Adrenal gland (tissue), 12 donors: Measurements from ENCODE around the gene SIRT6. TPM values are rescaled to one million over a fixed set of nuclear protein-coding genes. Genes with fewer than 3 reads are reported as not detected.

Experiments
- DNase-seq, 7 donors: peaks; one replicate each; pipeline ENCODE4 v3.0.0-alpha.2; 2019 to 2020
- H3K27ac ChIP-seq, 5 donors: fragments of 200-600 bp; sonication (generic) in 4 of 5; 1 replicate in 3 of 5; 2 replicates in 2 of 5; pipeline versions ENCODE4 v1.5.1 to v1.8.0; 2016 to 2020; ENCODE audit warnings: mild to moderate bottlenecking in 1 of 5
- H3K27me3 ChIP-seq: fragments of 200-600 bp; 2 replicates; pipeline ENCODE4 v1.8.0; 2021
- H3K36me3 ChIP-seq, 2 donors: fragments of 200-600 bp; replicated peaks in 1 of 2; 1 replicate in 1 of 2; 2 replicates in 1 of 2; pipeline versions ENCODE4 v1.5.1 to v1.8.0; 2018 to 2022
- H3K4me1 ChIP-seq, 2 donors: fragments of 200-600 bp; replicated peaks in 1 of 2; 1 replicate in 1 of 2; 2 replicates in 1 of 2; pipeline versions ENCODE4 v1.5.1 to v1.8.0; 2018 to 2021
- H3K4me3 ChIP-seq, 4 donors: fragments of 200-600 bp; sonication (generic) in 3 of 4; one replicate each; pipeline ENCODE4 v1.5.1; 2016 to 2018
- H3K9me3 ChIP-seq, 3 donors: fragments of 200-600 bp; sonication (generic) in 1 of 3; replicated peaks in 1 of 3; 1 replicate in 2 of 3; 2 replicates in 1 of 3; pipeline versions ENCODE4 v1.5.1 to v1.8.0; 2016 to 2021
- CTCF ChIP-seq, 6 experiments: fragments of 450-650 bp in 4 of 6; fragments of 200-600 bp in 2 of 6; sonication (generic) in 1 of 6; IDR thresholded peaks; 1 replicate in 5 of 6; 2 replicates in 1 of 6; pipeline versions ENCODE4 v1.5.1 to v1.8.0; 2016 to 2021; ENCODE audit warnings: antibody characterized with exemption in 6 of 6, mild to moderate bottlenecking in 2 of 6, moderate library complexity in 1 of 6
- POLR2A ChIP-seq, 2 donors: fragments of 450-650 bp; IDR thresholded peaks; one replicate each; pipeline ENCODE4 v1.6.1; 2017; ENCODE audit warnings: antibody characterized with exemption in 2 of 2, mild to moderate bottlenecking in 2 of 2, moderate library complexity in 1 of 2
- WGBS, 4 donors: extraction: QIAGEN DNeasy Blood & Tissue Kit in 2 of 4; methylation state at CpG; one replicate each; pipeline versions ENCODE4 v1.1.5 to v1.1.7; 2013 to 2017; 5-methylcytosine and 5-hydroxymethylcytosine counted together
- intact Hi-C, 2 donors: fragments of 100-400 bp; cut with DNase I; formaldehyde crosslinking; loops; one replicate each; pipeline versions ENCODE4 v1.14.1 to v1.15.0; 2022 to 2023
- polyA plus RNA-seq, 3 donors: library from polyadenylated mRNA; stranded (reverse); fragments of 200-250 nt in 2 of 3; fragments of 350-450 nt in 1 of 3; fragmentation: Illumina TruSeq in 1 of 3; extraction: RNeasy Lipid Tissue Mini Kit (QIAGEN cat#74804) in 1 of 3; gene quantifications; one replicate each; pipeline ENCODE4 v1.2.3, GENCODE V29; 2013 to 2014
- total RNA-seq, 9 donors: library from RNA; depleted of rRNA in 4 of 9; stranded (reverse); fragments of >200 nt in 4 of 9; fragments of 120-200 nt in 1 of 9; fragmentation: NEBNext Ultra II Directional in 1 of 9; extraction: Animal tissue kit (Norgen Biotek cat#: 25700) in 1 of 9; gene quantifications; one replicate each; pipeline versions ENCODE4 v1.1.0 to v1.2.4, GENCODE V29; 2013 to 2023
- donor health status: healthy with polysubstance abuse.
- donor health status: Bipolar disorder and iron deficiency.
- donor health status: DM: yes; HTN: yes; CAD: no.
- donor health status: DM: no; HTN: no; CAD: no.
- donor health status: DM: no; HTN: no; CAD: no.
- donor health status: DM: yes; HTN: yes; CAD: no.

SIRT6 gene
- total and polyA plus RNA-seq, 12 donors: 2.8 to 72.8 (median 25.1) TPM

GRCh38 chr19:4157164-4157563, 25.2 kb downstream of the SIRT6 start:
- Histone ChIP-seq H3K27me3 (no peaks in the 10 kb centered on the region), H3K9me3 (no peaks in the 10 kb centered on the region), H3K4me3 (no peak overlapping the region), H3K27ac (no peak overlapping the region), H3K36me3 (no peaks in the 10 kb centered on the region), H3K4me1 (no peaks in the 10 kb centered on the region)
- peak in 6 of 7 donors; percentile 45 to 73 (median 64) for DNase-seq
- no peak for TF ChIP-seq POLR2A (IDR thresholded peaks at IDR 0.05)
- no peak for TF ChIP-seq CTCF (IDR thresholded peaks at IDR 0.05)
- 41 to 57% (median 53%) methylated on average over 6 of the region's 6 CpGs; no CpG with 5 or more reads in 1 of the 4 donors for WGBS, 4 donors
- intact Hi-C loops: no loop called here

DNA sequence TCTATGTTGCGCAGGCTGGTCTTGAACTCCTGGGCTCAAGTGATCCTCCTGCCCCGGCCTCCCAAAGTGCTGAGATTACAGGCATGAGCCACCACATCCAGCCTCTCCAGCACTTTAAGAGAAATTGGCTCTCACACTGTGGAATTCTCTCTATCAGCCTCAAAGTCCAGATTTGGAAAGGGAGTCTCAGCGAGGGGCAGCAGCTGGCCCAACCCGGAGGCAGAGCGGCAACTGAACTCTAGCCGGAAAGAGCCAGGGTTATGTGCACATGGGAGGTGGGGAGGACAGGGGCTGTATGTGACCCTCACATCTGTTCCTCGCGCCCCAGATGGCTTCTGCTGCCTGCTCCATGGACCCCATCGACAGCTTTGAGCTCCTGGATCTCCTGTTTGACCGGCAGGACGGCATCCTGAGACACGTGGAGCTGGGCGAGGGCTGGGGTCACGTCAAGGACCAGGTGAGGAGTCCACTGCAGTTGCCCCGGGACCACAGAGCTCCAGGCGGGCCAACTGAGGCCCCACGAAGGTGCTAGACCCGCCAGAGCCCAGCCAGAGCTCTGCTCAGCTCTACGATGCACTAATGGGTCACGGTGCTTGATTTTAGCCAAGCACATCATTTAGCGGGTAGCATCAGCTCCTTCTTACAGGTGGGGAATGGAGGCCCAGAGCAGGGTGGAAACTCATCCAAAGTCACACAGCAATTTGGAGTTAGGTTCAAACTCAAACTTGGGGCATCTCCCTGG, 27.6 kb downstream of the SIRT6 start:
- TF ChIP-seq POLR2A (IDR thresholded peaks at IDR 0.05): no peak
- TF ChIP-seq CTCF (IDR thresholded peaks at IDR 0.05): no peak
- Histone ChIP-seq H3K4me1 (no peaks in the 10 kb centered on the region), H3K9me3 (no peaks in the 10 kb centered on the region), H3K27ac (no peak overlapping the region), H3K4me3 (no peak overlapping the region), H3K36me3 (no peaks in the 10 kb centered on the region), H3K27me3 (no peaks in the 10 kb centered on the region)
- intact Hi-C loops: loop anchor here in 1 of 2 donors (5.0 kb wide), 1 partner anchor 33 kb away; no protein-coding TSS in a partner anchor
- no peak for DNase-seq
- 77 to 90% (median 81%) methylated on average over 2 to 21 of the region's 21 CpGs for WGBS, 4 donors

- H3K9me3 ChIP-seq: no peaks in the 10 kb centered on the region
- H3K27me3 ChIP-seq: no peaks in the 10 kb centered on the region
- DNase-seq: no peak
- no peaks in the 10 kb centered on the region for H3K4me1 ChIP-seq
- no peak overlapping the region for H3K27ac ChIP-seq
- no peaks in the 10 kb centered on the region for H3K36me3 ChIP-seq
- TF ChIP-seq CTCF (IDR thresholded peaks at IDR 0.05) (no peak), POLR2A (IDR thresholded peaks at IDR 0.05) (no peak)
- 77 to 78% (median 78%) methylated on average over 10 of the region's 10 CpGs for WGBS, 4 donors
- no peak overlapping the region for H3K4me3 ChIP-seq
- intact Hi-C loops: loop anchor here in 1 of 2 donors (5.0 kb wide), 1 partner anchor 35 kb away; no protein-coding TSS in a partner anchor
Observed at GRCh38 chr19:4152241-4152998, 29.9 kb downstream of the SIRT6 start.

DNA sequence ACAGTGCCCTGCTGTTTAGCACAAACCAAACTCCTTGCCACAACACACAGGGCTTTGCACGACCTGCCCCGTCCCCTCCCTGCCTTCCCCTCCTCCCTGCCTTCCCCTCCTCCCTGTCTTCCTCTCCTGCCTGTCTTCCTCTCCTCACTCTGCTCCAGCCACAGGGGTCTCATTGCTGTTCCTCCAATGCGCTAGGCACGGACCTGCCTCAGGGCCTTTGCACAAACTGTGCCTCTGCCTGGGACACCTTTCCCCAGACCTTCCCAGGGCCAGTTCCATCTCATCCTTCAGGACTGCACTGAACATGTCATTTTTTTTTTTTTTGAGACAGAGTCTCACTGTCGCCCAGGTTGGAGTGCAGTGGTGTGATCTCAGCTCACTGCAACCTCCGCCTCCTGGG, 30.7 kb downstream of the SIRT6 start:
- no peak for DNase-seq
- no peaks in the 10 kb centered on the region for H3K9me3 ChIP-seq
- no peaks in the 10 kb centered on the region for H3K36me3 ChIP-seq
- H3K4me1 ChIP-seq: no peaks in the 10 kb centered on the region
- H3K27me3 ChIP-seq: no peaks in the 10 kb centered on the region
- 68 to 86% (median 76%) methylated on average over 6 of the region's 6 CpGs for WGBS, 4 donors
- TF ChIP-seq POLR2A (IDR thresholded peaks at IDR 0.05) (no peak), CTCF (IDR thresholded peaks at IDR 0.05) (no peak)
- intact Hi-C loops: loop anchor here in 1 of 2 donors (5.0 kb wide), 1 partner anchor 36 kb away; no protein-coding TSS in a partner anchor
- no peak overlapping the region for H3K4me3 ChIP-seq
- no peak overlapping the region for H3K27ac ChIP-seq
